Mucosa of stomach (tissue), 1 donor: ENCODE results near the gene GIT2.

ENCODE experiments used
- H3K27me3 ChIP-seq: one replicate; pipeline ENCODE4 v1.7.0; 2013; ENCODE audit warnings: mild to moderate bottlenecking, low read length; ENCODE audit not compliant: control insufficient read depth, insufficient read depth
- H3K36me3 ChIP-seq: one replicate; pipeline ENCODE4 v1.7.0; 2013; ENCODE audit warnings: low read length; ENCODE audit not compliant: control insufficient read depth, insufficient read depth
- H3K4me1 ChIP-seq: one replicate; pipeline ENCODE4 v1.7.0; 2013; ENCODE audit warnings: mild to moderate bottlenecking, low read length; ENCODE audit not compliant: control insufficient read depth, insufficient read depth
- H3K4me3 ChIP-seq: one replicate; pipeline ENCODE4 v1.7.0; 2013; ENCODE audit warnings: low read length
- H3K9ac ChIP-seq: one replicate; pipeline ENCODE4 v1.7.0; 2013; ENCODE audit warnings: mild to moderate bottlenecking, low read length, moderate library complexity
- H3K9me3 ChIP-seq: one replicate; pipeline ENCODE4 v1.7.0; 2013; ENCODE audit warnings: mild to moderate bottlenecking, low read length, moderate library complexity; ENCODE audit not compliant: control insufficient read depth
- donor health status: Pancreatic carcinoma.

The GIT2 gene, protein sequence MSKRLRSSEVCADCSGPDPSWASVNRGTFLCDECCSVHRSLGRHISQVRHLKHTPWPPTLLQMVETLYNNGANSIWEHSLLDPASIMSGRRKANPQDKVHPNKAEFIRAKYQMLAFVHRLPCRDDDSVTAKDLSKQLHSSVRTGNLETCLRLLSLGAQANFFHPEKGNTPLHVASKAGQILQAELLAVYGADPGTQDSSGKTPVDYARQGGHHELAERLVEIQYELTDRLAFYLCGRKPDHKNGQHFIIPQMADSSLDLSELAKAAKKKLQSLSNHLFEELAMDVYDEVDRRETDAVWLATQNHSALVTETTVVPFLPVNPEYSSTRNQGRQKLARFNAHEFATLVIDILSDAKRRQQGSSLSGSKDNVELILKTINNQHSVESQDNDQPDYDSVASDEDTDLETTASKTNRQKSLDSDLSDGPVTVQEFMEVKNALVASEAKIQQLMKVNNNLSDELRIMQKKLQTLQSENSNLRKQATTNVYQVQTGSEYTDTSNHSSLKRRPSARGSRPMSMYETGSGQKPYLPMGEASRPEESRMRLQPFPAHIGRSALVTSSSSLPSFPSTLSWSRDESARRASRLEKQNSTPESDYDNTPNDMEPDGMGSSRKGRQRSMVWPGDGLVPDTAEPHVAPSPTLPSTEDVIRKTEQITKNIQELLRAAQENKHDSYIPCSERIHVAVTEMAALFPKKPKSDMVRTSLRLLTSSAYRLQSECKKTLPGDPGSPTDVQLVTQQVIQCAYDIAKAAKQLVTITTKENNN

DNA sequence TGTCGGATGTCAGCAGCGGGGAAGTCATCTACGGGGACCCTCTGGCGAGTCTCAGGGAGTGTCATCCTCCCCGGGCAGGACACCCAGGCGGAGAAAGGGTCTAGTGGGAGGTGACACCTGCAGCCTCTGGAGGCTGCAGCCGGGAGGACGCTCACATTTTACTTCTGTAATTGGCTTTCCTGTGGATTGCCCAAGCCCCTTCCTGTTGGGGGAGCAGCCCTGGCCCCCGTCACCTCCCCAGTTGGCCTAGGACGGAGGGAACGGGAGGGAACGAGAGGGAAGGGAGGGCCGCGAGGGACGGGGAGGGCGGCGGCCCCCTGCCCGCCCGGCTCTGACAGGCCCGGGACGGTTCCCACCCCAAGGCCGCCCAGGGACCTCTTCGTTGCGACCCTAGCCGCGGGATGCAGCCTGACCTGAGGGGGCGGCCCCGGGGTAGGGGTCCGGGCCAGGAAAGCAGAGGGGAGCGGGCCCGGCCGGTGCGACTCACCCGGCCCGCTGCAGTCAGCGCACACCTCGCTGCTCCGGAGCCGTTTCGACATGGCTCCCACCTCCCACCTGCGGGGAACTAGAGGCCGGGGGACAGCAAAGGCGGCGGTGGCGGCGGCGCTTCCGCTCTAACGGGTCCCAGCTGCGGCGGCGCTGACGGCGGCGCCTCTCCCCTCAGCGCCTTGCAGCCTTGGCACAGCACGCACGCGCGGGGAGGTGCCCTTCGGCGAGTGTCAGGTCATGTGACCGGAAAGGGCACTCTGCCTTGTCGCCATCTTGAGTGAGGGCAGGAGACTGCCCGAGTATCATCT lies at the start of gene GIT2:
Gene GIT2, minus strand, starts transcription at position 683 of the 797 bp plus-strand sequence. Its CDS starts 144 bp downstream, at position 539.
- Histone ChIP-seq H3K4me3 (peak within 1 kb of the TSS; percentile 16), H3K27me3 (no peaks in the 10 kb centered on the region), H3K36me3 (no peaks in the 10 kb centered on the region), H3K9me3 (no peaks in the 10 kb centered on the region), H3K4me1 (peaks cover 24% of the 10 kb centered on the region), H3K9ac (peak within 1 kb of the TSS; percentile 70)

DNA sequence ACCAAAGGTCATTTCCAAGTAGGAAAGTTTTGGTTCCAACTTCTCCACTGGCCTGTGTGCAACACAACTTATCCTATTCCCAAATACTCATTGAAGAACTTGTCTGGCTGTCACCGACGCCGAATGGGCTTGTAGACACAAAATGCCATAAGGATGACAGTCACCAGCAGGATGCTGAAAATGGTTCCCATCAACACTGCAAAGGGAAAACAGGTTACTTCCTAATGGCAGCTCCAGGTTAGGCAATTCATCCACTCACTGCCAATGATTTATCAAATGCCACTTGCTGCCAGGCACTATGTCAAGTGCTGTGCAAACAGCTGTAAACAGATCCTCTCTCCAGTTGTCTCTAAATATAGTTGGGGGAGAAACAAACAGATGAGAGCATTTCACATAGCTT lies 46.1 kb upstream of the GIT2 start:
- Histone ChIP-seq H3K4me3 (no peak overlapping the region), H3K4me1 (peaks cover 22% of the 10 kb centered on the region), H3K27me3 (no peaks in the 10 kb centered on the region), H3K9me3 (no peaks in the 10 kb centered on the region), H3K9ac (no peak overlapping the region), H3K36me3 (peaks cover 4% of the 10 kb centered on the region)

DNA sequence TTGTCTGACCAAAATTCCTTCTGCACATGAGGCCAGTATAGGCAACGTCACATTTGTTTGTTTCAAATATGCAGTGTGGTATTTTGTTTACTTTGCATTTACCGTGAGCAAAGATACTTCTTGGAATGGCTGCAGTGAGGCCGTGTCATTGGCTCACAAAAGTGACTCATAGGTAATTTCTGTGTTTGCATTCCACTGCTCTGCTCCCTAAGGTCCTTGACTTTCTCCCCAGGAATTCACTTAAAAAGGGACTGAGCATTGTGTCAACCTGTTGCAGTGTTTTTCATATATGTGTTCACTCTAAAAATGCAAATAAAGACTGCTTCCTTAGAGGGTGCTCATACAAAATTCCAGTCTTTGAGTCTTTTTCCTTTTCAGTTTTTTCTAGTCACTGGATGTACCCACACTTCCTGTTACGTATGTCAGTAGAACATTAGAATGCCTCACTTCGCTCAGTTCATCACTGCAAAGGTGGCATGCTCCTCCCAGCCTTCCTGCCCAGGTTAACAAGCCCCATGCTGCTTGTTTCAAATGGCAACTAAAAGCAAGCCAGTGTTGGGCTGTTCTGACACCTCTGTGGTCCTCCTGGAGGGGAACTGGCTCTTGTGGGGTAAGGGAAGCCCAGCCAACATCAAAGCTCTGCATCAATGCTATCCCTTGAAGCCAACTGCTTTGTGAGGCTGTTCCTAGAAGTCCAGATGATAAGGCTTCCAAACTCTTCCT lies 43.1 kb upstream of the GIT2 start:
- no peaks in the 10 kb centered on the region for H3K9me3 ChIP-seq
- peaks cover 22% of the 10 kb centered on the region for H3K4me1 ChIP-seq
- no peaks in the 10 kb centered on the region for H3K27me3 ChIP-seq
- peak overlapping the region; percentile 48 for H3K9ac ChIP-seq
- H3K4me3 ChIP-seq, result peak overlapping the region; percentile 16
- H3K36me3 ChIP-seq, result peaks cover 6% of the 10 kb centered on the region

DNA sequence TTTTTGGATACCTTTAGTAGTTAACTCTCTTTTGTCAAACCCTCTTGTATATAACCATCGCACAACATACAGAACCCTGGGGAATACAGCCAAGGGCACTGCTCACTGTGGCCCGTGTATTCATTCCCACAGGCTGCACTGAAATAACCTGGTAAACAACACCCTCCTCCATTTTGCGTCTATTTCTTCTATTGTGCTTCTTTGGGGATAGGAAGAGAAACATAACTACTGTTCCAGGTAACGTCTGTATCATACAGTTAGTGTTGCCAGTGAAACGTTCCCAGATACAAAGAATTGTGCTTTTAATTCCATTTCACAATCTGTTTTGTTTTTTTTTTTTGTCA lies 42.5 kb upstream of the GIT2 start:
- Histone ChIP-seq H3K36me3 (peaks cover 6% of the 10 kb centered on the region), H3K27me3 (no peaks in the 10 kb centered on the region), H3K4me1 (peaks cover 22% of the 10 kb centered on the region), H3K9me3 (no peaks in the 10 kb centered on the region), H3K4me3 (no peak overlapping the region), H3K9ac (peak overlapping the region; percentile 15)

DNA sequence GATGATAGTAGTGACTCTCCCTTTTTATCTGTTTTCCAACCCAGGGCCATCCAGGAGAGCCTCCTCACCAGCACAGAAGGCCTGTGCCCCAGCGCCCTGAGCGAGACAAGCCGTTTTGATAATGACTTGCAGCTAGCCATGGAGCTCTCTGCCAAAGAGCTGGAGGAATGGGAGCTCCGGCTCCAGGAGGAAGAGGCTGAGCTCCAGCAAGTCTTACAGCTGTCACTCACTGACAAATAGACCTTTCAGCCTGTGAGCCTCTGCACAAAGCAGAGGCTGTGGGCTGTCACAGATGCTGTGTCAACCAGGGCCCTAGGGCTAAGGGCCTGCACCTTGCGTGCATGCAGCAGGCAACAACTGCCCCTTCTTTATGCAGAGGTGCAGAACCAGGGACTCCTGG lies 41.1 kb upstream of the GIT2 start:
- Histone ChIP-seq H3K36me3 (peaks cover 6% of the 10 kb centered on the region), H3K4me1 (peaks cover 14% of the 10 kb centered on the region), H3K27me3 (no peaks in the 10 kb centered on the region), H3K9me3 (no peaks in the 10 kb centered on the region), H3K9ac (no peak overlapping the region), H3K4me3 (no peak overlapping the region)

DNA sequence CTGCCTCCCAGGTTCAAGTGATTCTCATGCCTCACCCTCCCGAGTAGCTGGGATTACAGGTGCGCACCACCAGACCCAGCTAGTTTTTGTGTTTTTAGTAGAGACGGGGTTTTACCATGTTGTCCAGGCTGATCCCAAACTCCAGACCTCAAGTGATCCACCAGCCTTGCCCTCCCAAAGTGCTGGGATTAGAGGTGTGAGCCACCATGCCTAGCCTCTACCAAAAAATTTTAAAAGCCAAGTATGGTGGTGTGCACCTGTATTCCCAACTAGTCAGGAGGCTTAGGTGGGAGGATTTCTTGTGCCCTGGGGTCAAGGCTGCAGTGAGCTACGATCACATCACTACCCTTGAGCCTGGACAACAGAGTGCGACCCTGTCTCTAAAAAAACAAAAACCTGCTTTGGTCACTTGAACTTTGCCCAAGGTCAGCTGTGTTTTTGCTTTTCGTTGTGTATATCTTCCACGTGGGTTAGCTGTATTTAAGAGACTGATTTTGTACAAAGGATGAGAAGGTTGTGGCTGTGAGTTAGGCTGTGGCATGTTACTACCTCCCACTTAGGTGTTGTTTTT lies 39.5 kb upstream of the GIT2 start:
- Histone ChIP-seq H3K9ac (no peak overlapping the region), H3K9me3 (no peaks in the 10 kb centered on the region), H3K4me3 (no peak overlapping the region), H3K36me3 (peaks cover 6% of the 10 kb centered on the region), H3K27me3 (no peaks in the 10 kb centered on the region), H3K4me1 (peaks cover 14% of the 10 kb centered on the region)

DNA sequence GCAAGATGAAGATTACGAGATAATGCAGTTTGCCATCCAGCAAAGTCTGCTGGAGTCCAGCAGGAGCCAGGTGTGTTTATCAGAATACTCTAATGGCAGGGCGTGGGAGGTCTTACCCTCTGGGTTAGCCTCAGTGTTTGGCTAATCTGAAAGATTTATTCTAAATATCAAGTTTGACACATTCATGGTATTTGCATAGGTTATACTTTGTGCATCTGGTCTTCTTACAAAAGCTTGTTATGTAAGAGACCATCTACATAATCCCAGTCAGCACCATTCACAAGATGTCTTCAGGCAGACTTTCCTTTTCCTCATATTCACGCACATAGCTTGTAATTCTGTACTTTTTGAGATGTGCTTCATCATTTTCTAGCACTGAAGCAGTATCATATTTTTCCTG lies 37.7 kb upstream of the GIT2 start:
- H3K4me1 ChIP-seq, result peaks cover 4% of the 10 kb centered on the region
- no peaks in the 10 kb centered on the region for H3K27me3 ChIP-seq
- no peak overlapping the region for H3K9ac ChIP-seq
- peaks cover 6% of the 10 kb centered on the region for H3K36me3 ChIP-seq
- H3K4me3 ChIP-seq, result no peak overlapping the region
- H3K9me3 ChIP-seq, result no peaks in the 10 kb centered on the region

DNA sequence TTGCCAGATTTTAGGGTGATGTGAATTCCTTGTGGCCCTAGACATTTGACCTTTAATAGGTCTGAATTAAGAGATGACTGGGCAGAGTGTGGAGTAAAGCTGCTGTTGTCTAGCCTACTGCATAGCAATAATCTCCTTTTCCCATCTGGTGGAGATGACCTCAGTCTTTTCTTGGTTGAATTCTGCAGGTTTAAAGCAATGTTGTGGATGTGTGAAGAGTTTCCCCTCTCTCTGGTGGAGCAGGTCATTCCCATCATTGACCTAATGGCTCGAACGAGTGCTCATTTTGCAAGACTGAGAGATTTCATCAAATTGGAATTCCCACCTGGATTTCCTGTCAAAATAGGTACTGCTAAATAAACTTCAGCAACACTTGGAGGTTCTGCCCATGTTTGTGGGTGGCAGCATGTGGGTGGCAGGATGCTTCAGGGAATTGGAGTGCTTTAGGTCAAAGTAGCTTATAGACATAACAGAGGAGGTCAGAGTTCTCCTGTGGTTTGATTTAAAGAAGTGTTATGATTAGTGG lies 33.2 kb upstream of the GIT2 start:
- Histone ChIP-seq H3K4me1 (no peaks in the 10 kb centered on the region), H3K36me3 (peaks cover 19% of the 10 kb centered on the region), H3K9ac (no peak overlapping the region), H3K9me3 (no peaks in the 10 kb centered on the region), H3K4me3 (no peak overlapping the region), H3K27me3 (no peaks in the 10 kb centered on the region)

DNA sequence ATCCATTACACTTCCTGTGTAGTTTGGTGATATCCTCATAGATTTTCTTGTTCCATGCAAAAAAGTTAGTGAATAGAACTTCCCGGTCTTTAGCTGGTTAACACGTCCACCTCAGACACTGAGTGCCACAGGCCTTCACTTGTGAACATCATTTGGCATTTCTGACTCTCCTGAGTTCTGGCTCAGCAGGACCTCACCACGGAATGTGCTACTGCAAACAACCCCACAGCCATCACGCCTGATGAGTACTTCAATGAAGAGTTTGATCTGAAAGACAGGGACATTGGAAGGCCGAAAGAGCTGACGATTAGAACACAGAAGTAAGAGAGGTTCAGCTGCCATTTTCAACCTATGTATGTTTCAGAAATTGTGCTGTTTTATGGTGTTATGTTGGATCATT lies 32.2 kb upstream of the GIT2 start:
- Histone ChIP-seq H3K4me3 (no peak overlapping the region), H3K4me1 (no peaks in the 10 kb centered on the region), H3K9me3 (no peaks in the 10 kb centered on the region), H3K27me3 (no peaks in the 10 kb centered on the region), H3K36me3 (peaks cover 21% of the 10 kb centered on the region), H3K9ac (no peak overlapping the region)

DNA sequence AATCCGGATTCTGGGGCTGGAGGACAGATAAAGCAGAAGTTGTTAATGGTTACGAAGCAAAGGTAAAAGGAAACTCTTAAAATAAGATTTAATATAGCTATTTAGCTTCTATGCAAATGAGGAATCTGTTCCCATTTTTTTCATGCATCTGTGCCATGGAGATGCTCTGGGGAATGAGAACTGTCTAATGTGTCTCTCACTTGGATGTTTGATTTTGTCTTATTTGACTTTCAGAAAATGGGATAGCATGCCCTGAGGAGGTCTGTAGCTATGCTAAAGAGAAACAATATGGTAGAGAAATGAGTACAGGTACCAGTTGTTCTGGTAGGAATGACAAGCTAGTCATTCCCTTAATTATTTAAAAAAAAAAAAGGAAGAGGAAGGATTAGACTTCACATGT lies 27.9 kb upstream of the GIT2 start:
- no peak overlapping the region for H3K9ac ChIP-seq
- peaks cover 21% of the 10 kb centered on the region for H3K36me3 ChIP-seq
- H3K9me3 ChIP-seq, result no peaks in the 10 kb centered on the region
- H3K4me3 ChIP-seq, result no peak overlapping the region
- no peaks in the 10 kb centered on the region for H3K4me1 ChIP-seq
- H3K27me3 ChIP-seq, result no peaks in the 10 kb centered on the region
